K562 (cell line): ENCODE data around the gene P2RY6. TPM values are rescaled to one million over a fixed set of nuclear protein-coding genes. Genes with fewer than 3 reads are reported as not detected.
"Not testable (repeated sequence)": the region's sequence is repeated elsewhere in the genome, so short reads cannot be mapped to it uniquely, and the experiment has no call there.

Experiments
- ATAC-seq: fragments of 200-7000 bp; cut with Tn5 transposase; 3 replicates; pipeline ENCODE4 v1.9.1; 2020; ENCODE audit warnings: moderate library complexity
- BruUV-seq: library from RNA; stranded (reverse); fragments of 400-500 nt; replicated peaks from 2 replicates; lab custom pipeline; 2021; lab: Mats Ljungman, UMichigan
- CTCF ChIA-PET: fragments of 300-600 bp; formaldehyde crosslinking; extraction: SDS; loops from one replicate; lab custom pipeline; 2021; ENCODE audit warnings: low intra/inter-chr PET ratio; lab: Yijun Ruan, JAX
- POLR2A ChIA-PET: fragments of 300-600, 350-650 bp; sonication (Branson Sonifier 250); formaldehyde crosslinking; extraction: SDS; loops from one replicate; lab custom pipeline; 2021; ENCODE audit warnings: antibody characterized with exemption, inconsistent platforms; lab: Yijun Ruan, JAX
- DNase-seq, 4 experiments: peaks; one replicate each; pipeline versions ENCODE4 v3.0.0 to v3.0.0-alpha.2; 2011 to 2018; ENCODE audit warnings: low spot score in 3 of 4, mixed read lengths in 3 of 4; ENCODE audit errors: extremely low read depth in 1 of 4
- FAIRE-seq: peaks from 2 replicates; lab custom pipeline; 2011; peaks lifted over from hg19 to GRCh38; lab: Jason Lieb, UNC
- H2AFZ ChIP-seq: 2 replicates; pipeline ENCODE4 v1.6.0; 2011; ENCODE audit warnings: low read depth, low read length, control low read depth, inconsistent platforms
- H3K27ac ChIP-seq: fragments of 200-600 bp; 3 replicates; pipeline ENCODE4 v1.8.0; 2011; ENCODE audit warnings: low read depth, mild to moderate bottlenecking, control low read depth, inconsistent platforms, low read length, moderate library complexity, mixed read lengths; ENCODE audit errors: extremely low read depth
- H3K27me3 ChIP-seq, 2 experiments: fragments of 300-600 bp in 1 of 2; 2 replicates in 1 of 2; 3 replicates in 1 of 2; pipeline versions ENCODE4 v1.6.0 to v1.8.0; 2011; ENCODE audit warnings: inconsistent platforms in 2 of 2, low read length in 2 of 2, mild to moderate bottlenecking in 1 of 2, mixed read lengths in 1 of 2, moderate library complexity in 1 of 2; ENCODE audit not compliant: control insufficient read depth in 2 of 2, insufficient read depth in 2 of 2
- H3K36me3 ChIP-seq: fragments of 300-600 bp; 3 replicates; pipeline ENCODE4 v1.8.0; 2011; ENCODE audit warnings: mild to moderate bottlenecking, low read length, inconsistent platforms; ENCODE audit not compliant: control insufficient read depth, insufficient read depth
- H3K4me1 ChIP-seq, 2 experiments: fragments of 200-600 bp in 1 of 2; replicated peaks in 1 of 2; 2 replicates in 1 of 2; 3 replicates in 1 of 2; pipeline versions ENCODE4 v1.5.1 to v1.8.0; 2011; ENCODE audit warnings: inconsistent platforms in 2 of 2, low read length in 2 of 2, mild to moderate bottlenecking in 1 of 2, mixed read lengths in 1 of 2, moderate library complexity in 1 of 2; ENCODE audit not compliant: control insufficient read depth in 2 of 2, insufficient read depth in 2 of 2
- H3K4me2 ChIP-seq: 2 replicates; pipeline ENCODE4 v1.6.1; 2011; ENCODE audit warnings: low read length, control low read depth, inconsistent platforms, mixed read lengths; ENCODE audit not compliant: insufficient read depth
- H3K4me3 ChIP-seq: fragments of 200-600 bp; sonication (generic), shearing (Covaris generic); 2 replicates; pipeline ENCODE4 v1.5.1; 2016; ENCODE audit warnings: control low read depth, inconsistent platforms
- H3K79me2 ChIP-seq: fragments of 200-600 bp; 3 replicates; pipeline ENCODE4 v1.8.0; 2011; ENCODE audit warnings: low read length, inconsistent platforms; ENCODE audit not compliant: control insufficient read depth, insufficient read depth
- H3K9ac ChIP-seq, 2 experiments: 2 replicates each; pipeline versions ENCODE4 v1.6.0 to v1.6.1; 2011; ENCODE audit warnings: low read depth in 2 of 2, low read length in 2 of 2, control low read depth in 1 of 2, inconsistent platforms in 1 of 2, mild to moderate bottlenecking in 1 of 2, mixed read lengths in 1 of 2; ENCODE audit not compliant: insufficient read depth in 1 of 2
- H3K9me1 ChIP-seq: one replicate; pipeline ENCODE4 v1.6.0; 2011; ENCODE audit warnings: inconsistent platforms, mild to moderate bottlenecking, low read length, moderate library complexity; ENCODE audit not compliant: control insufficient read depth, insufficient read depth
- H3K9me3 ChIP-seq: replicated peaks from 2 replicates; pipeline ENCODE4 v1.5.1; 2011; ENCODE audit warnings: low read depth, low read length, inconsistent platforms; ENCODE audit not compliant: control insufficient read depth, insufficient read depth
- H4K20me1 ChIP-seq: replicated peaks from 2 replicates; pipeline ENCODE4 v1.6.1; 2011; ENCODE audit warnings: low read length, inconsistent platforms, mixed read lengths; ENCODE audit not compliant: control insufficient read depth, insufficient read depth
- BRD9 ChIP-seq: fragments of 450-650 bp; IDR thresholded peaks from 2 replicates; pipeline ENCODE4 v1.6.1; 2018; ENCODE audit warnings: low read depth; ENCODE audit not compliant: partially characterized antibody
- EP300 ChIP-seq: IDR thresholded peaks from 2 replicates; pipeline ENCODE4 v1.6.1; 2012; ENCODE audit warnings: low read length, improper control_type of control experiment
- FOXJ2 ChIP-seq: fragments of 200-800 bp; sonication (Bioruptor generic); IDR thresholded peaks from 2 replicates; pipeline ENCODE4 v1.6.1; 2016; ENCODE audit warnings: missing genetic modification characterization, missing compliant biosample characterization
- KAT7 ChIP-seq: sonication (generic); formaldehyde crosslinking; IDR thresholded peaks from 2 replicates; pipeline ENCODE4 v1.8.0; 2022; ENCODE audit warnings: missing genetic modification reagents, mild to moderate bottlenecking, borderline replicate concordance
- OTX1 ChIP-seq: fragments of 450-650 bp; formaldehyde crosslinking; IDR thresholded peaks from 2 replicates; pipeline ENCODE4 v1.4.0; 2022; ENCODE audit warnings: mild to moderate bottlenecking
- SMARCC2 ChIP-seq: fragments of 450-650 bp; IDR thresholded peaks from 2 replicates; pipeline ENCODE4 v1.6.1; 2017; ENCODE audit warnings: antibody characterized with exemption, moderate library complexity, mild to moderate bottlenecking, low read depth
- XRCC4 ChIP-seq: IDR thresholded peaks from one replicate; pipeline ENCODE4 v1.6.1; 2011; ENCODE audit not compliant: insufficient read depth, insufficient read length; ENCODE audit errors: extremely low read depth
- ZNF589 ChIP-seq: fragments of 200-800 bp; sonication (Bioruptor generic); IDR thresholded peaks from 2 replicates; pipeline ENCODE4 v1.6.1; 2016; ENCODE audit warnings: low read depth, missing genetic modification characterization, missing compliant biosample characterization
- WGBS: fragments of 100-300 bp; shearing (Covaris generic); methylation state at CpG from one replicate; pipeline ENCODE4 v1.1.6; 2016; ENCODE audit warnings: low coverage, mixed read lengths; ENCODE audit not compliant: insufficient coverage; ENCODE audit errors: missing lambda C conversion rate; 5-methylcytosine and 5-hydroxymethylcytosine counted together
- in situ Hi-C: fragments of 300-500 bp; cut with MboI; formaldehyde crosslinking; loops from 4 replicates; pipeline ENCODE4 v1.15.0; 2018; ENCODE audit warnings: inconsistent platforms, mixed read lengths
- intact Hi-C: fragments of 100-400 bp; cut with micrococcal nuclease; formaldehyde crosslinking; loops from 2 replicates; pipeline ENCODE4 v1.14.2; 2022
- polyA plus RNA-seq, 8 experiments: library from polyadenylated mRNA; depleted of rRNA in 4 of 8; stranded (reverse) in 5 of 8; unstranded in 3 of 8; fragments of >200 nt; fragmentation: Nextera tagmentation in 2 of 8; fragmentation: Illumina TruSeq in 1 of 8; extraction: Ambion mirVana in 2 of 8; extraction: Trizol in 1 of 8; gene quantifications; 2 replicates each; pipeline versions ENCODE4 v1.2.1 to v1.2.3, GENCODE V29; 2011 to 2014; ENCODE audit warnings: inconsistent platforms in 1 of 8, missing spikeins in 1 of 8
- total RNA-seq, 7 experiments: library from RNA; depleted of rRNA in 6 of 7; stranded (reverse); fragments of >200 nt in 6 of 7; fragmentation: Illumina TruSeq in 2 of 7; extraction: Trizol in 2 of 7; gene quantifications; 2 replicates each; pipeline versions ENCODE4 v1.2.1 to v1.2.3, GENCODE V29; 2011 to 2021; ENCODE audit warnings: low replicate concordance in 1 of 7

The P2RY6 gene
- total and polyA plus RNA-seq, 9 of the 15 experiments (the other 6 are each of a cell fraction or from before 2014, with no cell fraction given), result not detected

- TF ChIP-seq FOXJ2 (tag) (no peak), ZNF589 (no peak), OTX1 (CRISPR knock-in tag) (no peak), EP300 (no peak), BRD9 (no peak), XRCC4 (no peak), SMARCC2 (no peak), KAT7 (CRISPR knock-in tag) (no peak)
- FAIRE-seq, result no peak
- Histone ChIP-seq H3K4me2 (no peak overlapping the region), H3K79me2 (no peaks in the 10 kb centered on the region), H3K27ac (no peak overlapping the region), H3K9ac (no peak overlapping the region), H3K9me1 (no peaks in the 10 kb centered on the region), H3K27me3 (peaks cover 8 to 75% of the 10 kb centered on the region in 2 experiments; a peak in 4 of 5 replicates), H3K9me3 (no peaks in the 10 kb centered on the region), H3K36me3 (no peaks in the 10 kb centered on the region), H3K4me1 (peaks cover 0 to 12% of the 10 kb centered on the region in 2 experiments; a peak in 2 of 5 replicates), H4K20me1 (no peaks in the 10 kb centered on the region; the same call in 1 of the 2 replicates), H3K4me3 (no peak overlapping the region), H2AFZ (no peak overlapping the region)
- DNase-seq, result no peak
- no TSS peak for BruUV-seq
- intact Hi-C loops (no loop called here), in situ Hi-C loops (no loop called here)
- ChIA-PET CTCF (interaction anchor here (0.7 kb wide), 1 partner anchor 1866 kb away, joined by 3 read pairs; no protein-coding TSS in a partner anchor), POLR2A (interaction anchor here (0.5 kb wide), 1 partner anchor 548 kb away, joined by 3 read pairs; no protein-coding TSS in a partner anchor)
- ATAC-seq, result no peak
- WGBS, result 3% methylated on average over 4 of the region's 7 CpGs
Observed at GRCh38 chr11:73230931-73231330, 41.2 kb upstream of the P2RY6 start.

GRCh38 chr11:73232487-73232886 is 39.7 kb upstream of the P2RY6 start:
- Histone ChIP-seq H3K27me3 (peaks cover 6 to 68% of the 10 kb centered on the region in 2 experiments; a peak in 3 of 5 replicates), H3K4me1 (peaks cover 0 to 12% of the 10 kb centered on the region in 2 experiments; a peak in 2 of 5 replicates)
- DNase-seq, H3K79me2 ChIP-seq, H3K36me3 ChIP-seq, POLR2A ChIA-PET, H3K4me2 ChIP-seq, H3K9ac ChIP-seq, H3K9me3 ChIP-seq, in situ Hi-C loops, FAIRE-seq, H3K27ac ChIP-seq, H2AFZ ChIP-seq, intact Hi-C loops, H3K4me3 ChIP-seq, BruUV-seq, ATAC-seq, CTCF ChIA-PET, H3K9me1 ChIP-seq, H4K20me1 ChIP-seq: not testable (repeated sequence)
- WGBS, result 11% methylated on average over 6 of the region's 7 CpGs
